Measurements from ENCODE around the gene PRKCQ.

Gene PRKCQ

GRCh38 chr10:6567203-6567703 lies 12.8 kb downstream of the PRKCQ start:
- DNase-seq (ENCODE audit: low spot score) = no peak

DNA sequence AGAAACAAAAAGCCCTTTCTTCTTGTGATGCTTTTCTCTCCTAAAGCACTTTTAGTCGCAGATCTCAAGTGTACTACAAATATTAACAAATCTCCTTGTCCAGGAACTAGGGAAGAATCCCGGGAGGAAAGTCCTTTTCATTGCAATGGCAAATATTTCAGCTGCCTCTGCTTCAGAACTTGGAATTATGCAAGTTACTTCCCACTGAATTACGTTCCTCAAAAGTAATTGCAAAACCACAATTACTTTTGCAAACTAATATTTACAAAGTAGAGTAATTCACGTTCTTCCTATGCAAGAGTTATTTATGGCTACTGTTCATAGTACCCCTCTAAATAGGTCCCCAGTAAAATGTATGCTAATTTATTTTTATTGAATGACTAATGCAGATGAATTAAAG lies 14.5 kb downstream of the PRKCQ start:
- no peak for DNase-seq (ENCODE audit: low spot score)

DNA sequence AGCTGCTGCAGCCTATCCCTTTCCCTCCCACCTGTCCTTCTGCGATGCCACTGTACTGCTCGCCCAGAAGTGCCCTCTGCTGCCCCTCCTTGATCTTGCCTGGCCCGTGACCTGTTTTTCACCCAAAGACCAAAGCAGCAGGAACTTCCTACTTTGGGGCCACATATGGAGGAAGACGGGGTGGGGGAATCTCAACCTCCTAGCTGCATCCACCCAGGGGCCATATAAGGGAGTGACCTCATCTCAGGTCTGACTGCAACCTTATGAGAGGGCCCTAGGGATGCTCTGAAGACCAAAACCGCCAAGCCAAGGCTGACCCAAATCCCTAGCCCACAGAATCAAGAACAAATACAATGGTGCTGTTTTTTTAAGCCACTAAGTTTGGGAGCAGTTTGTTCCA lies 15.7 kb downstream of the PRKCQ start:
- DNase-seq (ENCODE audit: low spot score) = no peak

- no peak for DNase-seq (ENCODE audit: low spot score)
Observed at GRCh38 chr10:6563731-6564130, 16.3 kb downstream of the PRKCQ start.

- no peak for DNase-seq (ENCODE audit: low spot score)
Observed at GRCh38 chr10:6563075-6563474, 17.0 kb downstream of the PRKCQ start.

- DNase-seq (ENCODE audit: low spot score) = no peak
Observed at GRCh38 chr10:6562221-6562620, 17.9 kb downstream of the PRKCQ start.

DNA sequence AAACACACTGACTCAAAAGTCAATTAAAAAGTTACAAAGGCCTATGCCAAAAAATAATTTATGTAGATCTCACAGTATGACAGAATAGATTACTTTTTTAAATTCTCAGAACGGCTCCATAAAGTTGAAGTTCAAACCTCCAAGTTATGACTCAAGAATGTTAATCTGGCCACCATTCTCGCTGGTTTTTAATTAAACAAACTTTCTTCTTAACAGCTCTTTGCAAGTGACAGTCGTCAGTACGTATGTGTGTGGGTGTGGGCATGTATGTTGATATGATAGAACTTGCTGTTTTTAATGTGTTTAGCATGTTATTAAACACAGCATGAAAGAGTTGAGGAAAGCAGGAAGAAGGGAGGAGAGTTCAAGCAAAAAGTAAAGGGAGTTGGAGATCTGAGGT lies 18.5 kb downstream of the PRKCQ start:
- no peak for DNase-seq (ENCODE audit: low spot score)

DNA sequence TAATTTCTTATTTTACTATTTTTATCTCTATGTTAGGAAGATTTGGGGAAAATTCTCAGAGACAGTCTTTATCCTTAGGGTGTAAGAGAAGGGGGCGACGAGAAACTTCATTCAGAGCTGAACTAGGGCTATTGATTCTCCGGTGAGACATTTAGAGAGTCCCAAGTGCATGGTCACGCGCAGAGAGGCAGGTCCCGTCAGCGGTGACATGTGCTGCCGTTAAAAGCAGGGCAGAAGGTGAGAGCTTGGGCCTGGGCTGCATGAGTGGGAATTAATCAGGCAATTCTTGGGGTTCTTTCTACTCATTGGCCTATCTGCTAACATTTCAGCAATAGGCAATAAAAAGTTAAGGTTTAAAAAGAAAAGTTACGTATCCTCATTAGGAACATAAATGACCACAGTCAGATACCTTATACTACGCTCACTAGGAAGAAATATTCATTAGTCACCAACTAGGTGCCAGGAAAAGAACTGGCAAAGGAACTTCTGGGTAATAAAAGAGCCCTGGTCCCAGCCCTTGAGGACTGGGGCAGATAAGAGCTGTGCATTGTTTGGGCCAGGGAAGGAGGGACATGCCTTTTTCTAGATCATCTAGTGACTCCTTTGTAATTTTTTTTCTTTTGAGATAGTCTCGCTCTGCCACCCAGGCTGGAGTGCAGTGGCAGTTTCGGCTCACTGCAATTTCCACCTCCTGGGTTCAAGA lies 21.2 kb downstream of the PRKCQ start:
- no peak for DNase-seq (ENCODE audit: low spot score)

DNA sequence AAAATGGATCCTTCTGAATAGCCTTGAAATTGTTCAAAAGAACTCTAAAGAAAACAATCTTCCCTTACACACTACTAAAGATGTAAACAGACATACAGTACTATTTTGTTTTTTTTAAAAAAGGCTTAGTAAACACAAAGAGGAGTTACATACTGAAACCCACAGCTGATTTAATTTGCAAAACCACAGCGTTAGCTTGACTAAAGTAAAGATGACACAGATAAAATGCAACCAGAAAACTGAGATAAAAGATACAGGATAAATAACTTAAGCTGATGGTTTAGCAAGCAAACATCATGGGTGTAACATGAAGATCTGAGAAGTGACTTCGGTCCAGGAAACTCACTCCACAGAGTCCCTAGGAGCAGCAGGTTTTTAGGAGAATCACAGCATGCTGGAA lies 21.8 kb downstream of the PRKCQ start:
- no peak for DNase-seq (ENCODE audit: low spot score)

GRCh38 chr10:6553937-6554336 lies 26.1 kb downstream of the PRKCQ start:
- DNase-seq (ENCODE audit: low spot score) = no peak

GRCh38 chr10:6543431-6544005 lies 36.6 kb downstream of the PRKCQ start:
- no peak for DNase-seq (ENCODE audit: low spot score)

GRCh38 chr10:6542999-6543430 lies 37.1 kb downstream of the PRKCQ start:
- DNase-seq (ENCODE audit: low spot score) = no peak

DNA sequence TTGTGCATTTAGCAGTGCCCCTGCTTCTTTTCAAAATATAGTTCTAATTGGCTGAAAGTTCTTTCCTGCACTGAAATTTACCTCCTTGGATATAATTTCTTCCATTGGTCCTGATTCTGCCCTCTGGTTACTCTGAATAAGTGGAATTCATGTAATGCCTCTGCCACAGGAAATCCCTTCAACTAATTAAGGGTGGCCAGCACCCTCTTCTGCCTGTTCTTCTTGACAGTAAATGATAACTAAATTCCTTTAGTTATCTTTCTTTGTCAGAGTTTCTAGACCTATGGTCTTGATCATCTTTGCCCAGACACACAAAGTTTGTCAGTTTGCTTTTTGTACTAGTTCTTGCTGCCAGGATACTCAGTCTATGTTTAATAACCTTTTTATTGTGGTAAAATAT lies 40.2 kb downstream of the PRKCQ start:
- no peak for DNase-seq (ENCODE audit: low spot score)

DNA sequence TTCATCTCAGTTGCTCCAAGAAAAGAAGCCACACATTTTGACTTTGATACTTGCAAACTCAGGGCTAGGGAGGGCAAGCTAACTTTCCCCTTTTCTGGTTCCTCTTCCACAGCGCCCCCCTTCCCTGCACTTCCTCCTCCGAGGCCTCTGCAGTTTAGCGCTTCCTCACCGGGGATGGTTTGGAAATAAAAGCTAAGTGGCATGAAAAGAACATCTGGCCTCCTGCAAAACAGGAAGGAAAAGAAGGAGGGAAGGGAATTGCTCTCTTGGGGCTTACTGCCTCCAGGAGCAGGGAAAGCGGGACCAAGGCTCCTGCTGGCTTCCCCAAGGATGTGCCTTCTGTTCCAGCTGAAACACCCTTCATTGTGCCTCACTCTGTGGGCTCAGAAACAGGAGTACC lies 42.3 kb downstream of the PRKCQ start:
- no peak for DNase-seq (ENCODE audit: low spot score)

- no peak for DNase-seq (ENCODE audit: low spot score)
Observed at GRCh38 chr10:6536102-6536501, 44.0 kb downstream of the PRKCQ start.

GRCh38 chr10:6535156-6535764 lies 44.8 kb downstream of the PRKCQ start:
- DNase-seq (ENCODE audit: low spot score) = no peak

DNA sequence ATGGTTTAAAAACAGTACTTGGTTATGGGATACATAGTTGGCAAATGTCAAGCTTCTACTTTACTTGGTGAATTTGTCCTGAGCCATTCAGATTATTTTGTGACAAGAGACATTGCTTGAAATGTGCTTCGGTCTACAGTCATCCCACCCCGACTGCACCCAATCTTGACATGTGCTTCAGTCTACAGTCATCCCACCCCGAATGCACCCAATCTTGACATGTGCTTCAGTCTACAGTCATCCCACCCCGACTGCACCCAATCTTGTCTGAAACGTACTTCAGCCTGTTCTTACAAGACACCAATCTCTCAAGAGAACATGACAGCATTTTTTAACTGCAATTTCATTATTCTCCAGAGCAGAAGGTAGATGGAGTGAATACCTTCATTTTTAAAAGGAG lies 47.8 kb downstream of the PRKCQ start:
- no peak for DNase-seq (ENCODE audit: low spot score)

GRCh38 chr10:6530966-6531365 lies 49.1 kb downstream of the PRKCQ start:
- no peak for DNase-seq (ENCODE audit: low spot score)

- DNase-seq (ENCODE audit: low spot score) = no peak
Observed at GRCh38 chr10:6530211-6530840, 49.8 kb downstream of the PRKCQ start.

- DNase-seq (ENCODE audit: low spot score) = no peak
Observed at GRCh38 chr10:6528198-6528950, 51.7 kb downstream of the PRKCQ start.

- no peak for DNase-seq (ENCODE audit: low spot score)
Observed at GRCh38 chr10:6525599-6526165, 54.4 kb downstream of the PRKCQ start.

DNA sequence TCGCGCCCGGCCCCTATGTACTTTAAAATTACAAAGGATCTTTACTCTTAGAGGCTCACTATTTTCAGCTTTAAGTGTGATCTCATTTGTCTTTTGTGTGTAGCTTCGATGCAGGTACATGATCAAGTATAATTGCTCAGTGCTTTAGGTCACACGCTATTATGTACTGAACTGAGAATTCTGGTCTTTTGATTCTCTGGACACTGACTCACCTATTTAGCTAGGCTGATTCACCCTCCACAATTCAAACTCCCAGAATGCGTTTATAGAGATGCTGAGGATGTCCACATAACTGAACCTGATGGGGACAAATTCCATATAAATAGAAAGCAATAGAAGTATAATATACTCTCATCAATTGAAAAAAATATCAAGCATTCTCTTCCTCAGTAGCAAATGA lies 57.8 kb downstream of the PRKCQ start:
- DNase-seq (ENCODE audit: low spot score) = no peak

Data from GM03348 (cell line).